Left forelimb (tissue), 1 donor: ENCODE measurements around the gene PADI2.

ENCODE experiments used
- DNase-seq: peaks from one replicate; pipeline ENCODE4 v3.0.0-alpha.2; 2018; ENCODE audit warnings: low spot score

The PADI2 gene

DNA sequence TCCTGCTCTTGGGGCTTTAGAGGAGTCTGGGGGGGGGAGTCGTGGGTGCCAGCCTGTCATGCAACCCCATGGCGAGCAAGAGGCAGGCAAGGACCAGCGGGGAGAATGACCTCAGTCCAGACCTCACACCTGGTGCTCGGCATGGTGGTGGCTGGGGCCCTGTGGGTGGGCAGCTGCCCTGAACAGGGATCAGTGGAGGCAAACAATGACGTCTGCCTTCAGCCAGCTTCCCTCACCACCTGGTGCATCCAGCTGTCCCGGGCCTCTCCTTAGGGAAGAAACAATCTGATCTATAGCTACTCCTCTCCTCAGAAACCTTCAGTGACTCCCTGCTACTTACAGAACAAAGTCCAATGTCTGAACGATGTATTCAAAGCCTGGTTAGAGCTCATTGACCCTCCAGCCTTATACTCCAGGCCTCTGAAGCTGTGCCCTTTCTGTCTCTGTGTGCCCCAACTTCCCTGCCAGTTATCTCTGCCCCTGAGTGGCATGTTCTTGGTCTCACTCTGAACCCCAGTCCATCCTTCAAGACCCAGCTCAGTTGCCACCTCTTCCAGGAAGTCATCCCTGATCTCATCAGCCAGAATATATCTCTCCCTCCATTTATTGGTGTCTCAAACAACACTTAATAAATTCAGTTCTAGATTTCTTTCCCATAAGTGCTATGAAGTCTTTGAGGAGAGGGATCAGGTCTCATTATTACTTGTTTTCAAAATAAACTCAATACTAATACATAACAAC is 6.6 kb downstream of the PADI2 start:
- DNase-seq = no peak

DNA sequence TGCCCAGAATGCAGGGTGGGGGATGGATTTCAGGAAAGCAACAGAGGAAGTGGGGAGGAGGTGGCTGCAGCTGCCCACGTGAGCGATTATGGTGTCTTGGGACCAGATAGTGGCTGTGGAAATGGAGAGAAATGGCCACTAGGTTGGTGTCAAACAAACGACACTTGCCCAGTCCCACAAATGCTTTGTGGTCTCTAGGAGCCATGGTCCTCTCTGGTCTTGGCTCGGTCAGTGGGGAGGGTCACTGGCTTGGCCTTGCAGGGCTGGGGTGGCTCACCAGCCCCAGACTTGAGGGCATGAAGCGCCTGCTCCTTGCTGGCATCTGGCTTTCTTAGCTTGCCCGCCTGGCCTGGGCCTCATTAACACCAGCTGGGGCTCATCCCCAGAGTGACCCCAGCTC is 7.2 kb downstream of the PADI2 start:
- no peak for DNase-seq

DNA sequence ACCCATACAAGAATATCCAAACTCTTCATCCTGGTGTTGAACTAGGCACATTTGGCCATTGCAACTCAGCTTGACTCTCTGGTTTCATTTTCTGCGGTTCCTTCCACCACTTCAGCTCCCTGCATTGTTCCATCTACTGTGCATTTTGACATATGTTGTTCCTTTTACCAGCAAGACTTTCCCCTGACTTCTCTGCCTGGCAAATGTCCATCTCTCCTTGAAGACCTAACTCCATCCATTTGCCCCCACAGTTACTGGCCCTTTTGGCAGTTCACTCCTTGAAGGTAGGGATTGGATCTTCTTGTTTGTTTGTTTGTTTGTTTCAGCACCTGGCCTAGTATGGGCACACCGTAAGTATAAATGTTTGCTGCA is 8.7 kb downstream of the PADI2 start:
- no peak for DNase-seq

DNA sequence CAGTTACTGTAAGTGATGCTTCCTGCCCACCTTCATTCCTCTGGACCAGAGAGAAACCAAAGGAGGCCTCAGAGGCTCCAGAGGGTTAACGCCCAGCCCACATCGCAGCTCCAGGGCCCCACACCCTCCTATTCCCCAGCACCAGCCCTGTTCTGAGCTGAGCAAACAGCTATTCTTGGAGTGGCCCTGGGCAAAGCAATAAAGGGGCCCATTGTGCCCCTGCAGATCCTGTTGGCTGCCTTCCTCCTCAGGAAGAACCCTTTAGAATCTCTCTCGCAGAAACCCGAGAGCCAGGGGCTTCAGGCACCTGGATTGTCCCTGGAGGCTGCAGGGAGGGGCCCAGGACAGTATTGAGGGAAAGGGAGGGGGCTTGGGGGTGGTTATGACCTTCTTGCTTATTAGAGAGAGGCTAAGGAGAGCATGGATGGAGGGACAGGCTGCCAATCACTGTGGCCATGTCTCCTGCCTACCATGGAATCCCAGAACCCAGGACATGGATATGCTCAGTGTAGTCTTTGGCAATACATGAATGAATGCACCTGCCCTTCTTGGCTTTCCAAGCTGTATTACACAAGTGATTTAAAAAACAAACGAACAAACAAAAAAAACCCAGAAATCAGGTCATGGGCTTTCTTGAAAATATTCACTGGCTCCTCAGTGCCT is 9.2 kb downstream of the PADI2 start:
- no peak for DNase-seq

DNA sequence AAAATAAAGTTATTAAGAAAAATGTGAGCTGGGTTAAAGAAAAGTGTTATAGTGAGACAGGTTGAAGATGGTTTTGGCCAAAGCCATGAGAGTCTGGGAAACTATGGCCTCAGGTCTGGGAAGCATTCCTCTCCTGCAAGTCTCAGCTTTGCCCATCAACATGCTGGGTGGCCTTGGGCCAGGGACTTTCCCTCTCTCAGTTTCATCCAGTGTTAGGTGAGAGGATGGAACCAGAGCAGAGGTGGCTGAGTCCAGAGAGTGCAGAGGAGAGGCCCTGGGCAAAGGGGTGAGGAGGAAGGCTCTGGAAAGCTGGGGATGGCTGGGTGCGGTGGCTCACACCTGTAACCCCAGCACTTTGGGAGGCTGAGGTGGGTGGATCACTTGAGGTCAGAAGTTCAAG is 10.5 kb downstream of the PADI2 start:
- no peak for DNase-seq

DNA sequence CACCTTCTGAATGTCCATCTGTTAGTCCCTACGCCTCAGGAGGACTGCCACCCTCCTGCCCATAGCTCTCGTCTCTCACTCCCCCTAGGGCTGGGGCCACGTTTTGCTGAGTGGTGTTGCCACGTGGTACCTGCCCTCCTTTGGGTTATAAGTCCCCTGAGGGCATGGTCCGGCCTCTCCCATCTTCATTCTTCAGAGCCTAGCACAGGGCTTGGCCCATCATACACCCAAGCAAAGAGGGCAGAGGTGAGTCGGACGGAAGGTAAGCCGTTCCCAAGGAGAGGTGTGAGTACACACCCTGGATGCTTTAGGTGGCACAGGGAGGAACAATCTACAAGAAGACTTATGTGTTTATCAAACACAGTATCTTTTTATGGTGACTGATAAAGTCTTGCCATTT is 10.9 kb downstream of the PADI2 start:
- DNase-seq = no peak

DNA sequence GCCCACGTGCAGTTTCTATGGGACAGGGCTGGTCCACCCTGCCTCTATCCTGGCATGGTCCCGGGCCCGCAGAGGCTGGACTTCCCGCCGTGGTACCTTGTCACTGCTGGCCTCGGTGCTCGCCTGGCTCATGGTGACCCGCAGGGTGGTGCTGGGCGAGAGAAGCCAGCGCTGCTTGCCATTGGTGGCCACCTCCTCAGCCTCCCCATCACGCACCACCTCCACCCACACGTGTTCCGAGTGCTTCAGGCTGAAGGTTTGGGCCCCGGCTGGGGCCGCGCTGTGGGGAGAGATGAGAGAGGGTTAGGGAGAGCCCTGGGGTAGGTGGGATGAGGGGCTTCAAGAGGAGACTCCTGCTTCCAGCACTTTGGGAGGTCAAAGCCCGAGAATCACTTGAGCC is 14.5 kb downstream of the PADI2 start:
- DNase-seq = no peak

DNA sequence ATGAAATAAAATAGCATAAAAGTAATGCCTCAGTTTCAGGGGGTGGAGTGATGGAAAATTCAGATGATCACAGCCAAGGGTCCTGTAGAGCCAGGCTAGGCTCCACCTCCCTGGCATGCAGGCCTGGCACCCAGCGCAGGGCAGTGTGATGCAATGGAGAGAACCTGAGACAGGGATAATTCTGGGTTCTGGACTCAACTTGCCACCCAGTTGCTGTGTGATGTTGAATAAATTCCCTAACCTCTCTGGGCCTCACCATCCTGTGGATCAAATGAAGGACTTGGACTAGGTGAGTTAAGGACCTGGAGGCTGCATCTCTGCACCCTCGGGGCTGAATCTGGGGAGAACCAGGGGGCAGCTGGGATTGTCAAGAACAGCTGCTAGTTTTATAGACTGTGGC is 17.0 kb downstream of the PADI2 start:
- no peak for DNase-seq

DNA sequence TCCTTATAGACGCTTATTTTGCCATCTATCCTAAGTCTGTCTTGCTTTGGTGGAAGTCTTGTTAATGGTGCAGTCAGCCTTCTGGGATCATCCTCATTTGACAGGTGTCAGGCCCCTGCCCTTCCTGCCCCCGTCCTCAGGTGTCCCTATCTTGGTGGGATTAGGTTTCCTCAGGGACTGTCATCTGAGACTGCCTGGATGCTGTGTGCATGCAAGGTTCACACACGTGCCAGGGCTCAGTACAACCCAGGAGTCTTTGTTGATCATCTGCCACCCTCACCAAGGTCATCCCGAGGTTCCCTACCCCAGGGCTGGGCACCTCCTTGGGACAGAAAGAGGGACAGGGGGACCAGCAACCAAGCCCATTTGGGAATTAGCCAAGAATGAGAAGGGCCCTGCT is 18.0 kb downstream of the PADI2 start:
- DNase-seq = no peak

DNA sequence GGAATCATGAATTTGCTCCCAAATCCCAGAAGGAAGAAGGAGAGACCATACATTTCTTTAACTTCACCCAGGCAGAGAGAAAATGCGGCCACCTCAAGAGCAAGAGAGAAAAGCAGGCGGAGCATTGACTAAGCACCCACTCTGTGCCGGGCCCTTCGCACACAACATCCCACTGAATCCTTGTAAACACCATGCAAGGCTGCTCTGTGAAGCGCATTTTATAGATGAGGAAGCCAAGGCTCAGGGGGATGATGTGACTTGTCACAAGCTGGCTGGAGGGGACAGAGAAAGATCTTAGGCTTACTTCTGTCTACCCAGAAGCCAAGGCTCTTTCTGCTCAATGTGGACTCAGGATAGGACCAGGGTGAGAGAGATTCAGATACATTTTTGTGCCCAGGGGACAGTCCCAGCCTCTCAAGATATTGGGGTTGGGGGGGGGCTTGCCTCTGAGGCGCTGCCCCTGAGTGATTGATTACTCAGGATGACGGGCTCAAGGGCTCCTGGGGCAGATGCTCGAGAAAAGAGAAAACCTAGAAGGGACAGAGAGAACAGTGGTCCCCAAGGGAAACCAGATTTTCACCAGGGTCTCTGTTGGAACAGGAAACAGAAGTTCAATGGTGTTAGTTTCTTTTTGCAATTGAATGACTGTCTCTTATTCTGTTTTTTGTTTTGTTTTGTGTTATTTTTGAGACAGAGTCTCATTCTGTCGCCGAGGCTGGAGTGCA is 19.5 kb downstream of the PADI2 start:
- DNase-seq = no peak

DNA sequence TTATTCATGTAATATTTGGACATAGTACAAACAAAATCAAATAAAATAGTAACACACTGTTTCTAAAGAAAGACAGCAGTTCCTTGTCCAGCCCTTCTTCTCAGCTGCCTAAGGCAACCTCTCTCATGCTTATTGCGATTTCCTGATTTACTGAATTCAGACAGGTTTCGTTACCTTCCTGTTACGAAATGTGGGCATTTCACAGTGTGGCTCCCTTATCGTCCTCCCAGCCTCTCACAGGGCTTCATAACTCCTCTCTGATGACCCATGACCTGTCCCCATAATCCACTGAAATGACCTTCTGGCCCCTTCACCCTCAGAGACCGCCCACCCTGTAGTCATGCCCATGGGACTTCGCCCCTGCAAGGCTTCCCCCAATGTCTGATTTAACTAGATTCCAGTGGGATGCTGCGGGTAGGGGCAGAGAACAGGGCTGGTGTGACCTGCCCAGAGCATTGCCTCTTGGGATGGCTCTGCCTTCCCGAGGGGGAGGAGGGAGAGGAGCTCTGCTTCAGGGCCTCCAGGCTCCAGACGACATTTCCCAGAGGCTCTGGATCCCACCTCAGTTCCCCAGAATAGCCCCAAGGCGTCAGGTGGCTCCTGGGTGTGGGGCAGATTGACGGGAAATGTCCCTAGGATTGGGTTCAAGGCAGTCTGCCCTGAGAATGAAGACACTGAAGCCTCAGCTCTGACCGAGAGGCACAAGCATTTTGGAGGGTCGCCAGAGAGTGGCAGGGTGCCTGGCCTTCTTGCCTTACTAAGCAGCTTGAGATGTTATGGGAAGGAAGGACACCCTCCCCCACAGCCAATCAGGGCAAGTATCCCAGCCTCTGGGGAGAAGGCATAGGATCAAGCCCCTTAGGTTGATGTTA is 20.6 kb downstream of the PADI2 start:
- DNase-seq = no peak

DNA sequence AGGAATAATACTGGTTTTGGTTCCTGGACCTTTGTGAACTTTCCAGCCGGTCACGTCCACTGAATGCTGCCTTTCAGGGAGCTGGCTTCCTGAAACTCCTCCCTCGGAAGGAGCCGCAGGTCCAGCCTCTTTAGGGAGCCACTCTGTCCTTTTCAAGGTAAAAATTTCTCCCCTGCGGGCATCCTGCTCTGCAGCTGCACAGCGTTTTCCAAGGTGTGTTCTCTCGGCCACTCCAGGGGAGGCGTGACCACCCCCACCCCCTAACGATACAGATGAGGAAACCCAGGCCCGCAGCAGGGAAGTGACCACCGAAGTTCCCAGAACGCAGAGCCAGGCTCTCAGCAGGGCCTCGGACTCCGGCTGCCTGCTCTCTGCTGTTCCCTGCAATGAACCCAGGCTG is 21.5 kb downstream of the PADI2 start:
- DNase-seq = no peak

DNA sequence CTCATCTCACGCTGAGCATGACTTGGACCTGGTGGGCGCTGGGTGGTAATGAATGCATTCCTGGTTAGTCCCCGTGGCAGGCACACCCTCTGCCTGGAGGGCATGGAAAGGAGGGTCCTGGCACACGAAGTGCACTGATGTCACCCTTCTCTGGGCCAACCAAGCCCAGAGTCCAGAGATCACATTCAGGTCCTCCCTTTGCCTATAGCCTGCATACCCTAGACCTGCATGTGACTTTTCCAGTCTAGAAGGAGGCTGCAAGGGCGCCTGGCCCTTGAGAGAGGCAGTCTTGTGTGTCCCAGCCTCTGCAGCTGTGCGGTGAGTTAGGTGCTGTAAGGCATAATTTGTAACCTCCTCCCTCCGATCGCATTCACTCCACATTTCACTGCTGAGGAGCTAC is 22.1 kb downstream of the PADI2 start:
- no peak for DNase-seq

DNA sequence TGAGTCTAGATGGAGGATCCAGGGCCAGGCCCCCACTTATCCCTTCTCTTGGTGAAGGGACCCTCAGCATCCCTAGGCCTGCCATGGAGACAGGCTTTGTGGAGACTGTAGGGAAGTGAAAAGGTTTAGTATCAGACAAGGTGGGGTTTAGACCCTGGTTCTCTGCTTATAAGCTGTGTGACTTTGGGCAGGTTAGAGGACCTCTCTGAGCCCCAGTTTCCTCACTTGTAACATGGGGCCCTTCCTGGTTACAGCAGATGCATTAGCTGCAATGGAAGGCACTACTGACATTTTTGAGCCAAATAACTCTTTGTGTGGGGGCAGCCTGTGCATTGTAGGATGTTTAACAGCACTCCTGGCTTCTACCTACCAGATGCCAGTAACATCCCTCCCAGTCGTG is 22.7 kb downstream of the PADI2 start:
- no peak for DNase-seq

DNA sequence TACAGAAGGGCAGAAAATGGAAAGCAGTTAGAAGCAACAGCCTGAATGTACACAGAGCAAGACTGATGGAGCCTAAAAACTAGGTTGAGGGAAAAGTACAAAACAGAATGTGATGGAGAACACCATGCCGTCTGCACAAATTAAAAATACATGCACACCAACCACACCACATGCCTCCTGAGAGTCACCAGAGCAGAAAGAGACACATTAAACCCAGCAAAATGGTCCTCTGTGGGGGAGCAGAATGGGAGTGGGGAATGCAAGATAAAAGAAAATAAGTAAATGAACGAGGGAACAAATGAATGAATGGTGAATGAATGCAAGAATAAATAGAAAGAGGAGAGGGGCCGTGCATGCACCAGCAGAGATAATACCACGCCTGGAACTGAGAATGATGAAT is 24.1 kb downstream of the PADI2 start:
- no peak for DNase-seq

DNA sequence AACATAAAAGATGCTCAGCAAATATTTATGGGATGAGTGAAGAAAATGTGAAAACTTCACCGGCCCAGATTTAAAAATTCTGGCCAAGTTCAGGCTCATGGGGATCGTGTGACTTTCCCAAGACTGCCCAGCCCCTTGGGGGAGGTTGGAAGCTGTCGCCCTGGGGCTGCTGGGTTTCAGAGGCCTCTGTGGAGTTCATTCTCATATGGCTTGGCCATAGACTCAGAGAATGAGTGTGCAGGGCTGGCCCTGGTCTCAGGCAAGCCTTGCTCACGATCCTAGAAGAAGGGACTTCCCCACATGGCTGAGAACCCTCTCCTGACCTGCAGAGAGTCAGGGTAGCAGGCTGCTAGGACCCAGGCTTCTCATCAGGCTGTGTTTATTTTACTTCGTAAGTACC is 24.6 kb downstream of the PADI2 start:
- no peak for DNase-seq

DNA sequence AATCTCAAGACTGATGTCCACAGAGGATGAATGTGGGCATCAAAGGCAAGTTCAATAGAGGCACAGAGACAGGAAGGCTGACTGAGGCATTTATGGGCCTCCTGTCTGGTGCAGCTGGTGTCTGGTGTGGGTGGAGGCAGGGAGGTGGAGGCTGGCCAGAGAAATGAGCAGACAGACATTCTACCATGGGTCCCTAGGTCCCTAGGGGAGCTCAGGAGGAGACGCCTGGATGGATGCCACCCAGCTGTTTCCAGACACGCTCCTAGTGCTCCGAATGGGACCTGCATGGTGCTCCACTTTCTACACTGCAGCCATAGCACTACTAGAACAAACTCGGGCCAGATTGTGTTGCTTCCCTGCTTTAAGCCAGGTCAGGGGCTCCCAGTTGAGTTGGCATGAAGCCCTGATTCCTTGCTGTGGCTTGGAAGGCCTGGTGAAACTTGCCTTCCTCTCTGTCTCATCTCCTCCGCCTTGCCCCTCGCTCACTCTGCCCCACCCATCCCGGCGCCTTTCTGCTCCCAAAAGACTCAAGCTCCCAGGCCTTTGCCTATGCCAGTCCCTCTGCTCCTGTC is 25.3 kb downstream of the PADI2 start:
- no peak for DNase-seq

DNA sequence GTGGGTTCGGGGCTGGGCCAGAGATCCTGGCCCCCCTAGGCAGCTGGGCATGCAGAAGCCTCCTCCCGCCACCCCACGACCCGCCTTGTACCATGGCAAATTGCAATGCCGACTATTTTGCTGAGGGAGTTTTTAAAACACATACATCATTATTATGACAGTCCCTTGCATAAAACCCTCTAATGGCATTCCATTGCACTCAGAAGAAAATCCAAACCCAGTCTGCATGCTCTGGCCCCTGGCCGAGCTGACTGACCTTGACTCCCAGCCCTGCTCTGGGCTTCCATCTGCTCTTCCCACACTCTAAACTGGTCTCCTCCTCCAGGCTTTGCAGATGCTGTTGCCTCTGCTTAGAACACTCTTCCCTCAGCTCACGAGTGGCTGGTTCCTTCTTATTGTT is 28.0 kb downstream of the PADI2 start:
- no peak for DNase-seq

DNA sequence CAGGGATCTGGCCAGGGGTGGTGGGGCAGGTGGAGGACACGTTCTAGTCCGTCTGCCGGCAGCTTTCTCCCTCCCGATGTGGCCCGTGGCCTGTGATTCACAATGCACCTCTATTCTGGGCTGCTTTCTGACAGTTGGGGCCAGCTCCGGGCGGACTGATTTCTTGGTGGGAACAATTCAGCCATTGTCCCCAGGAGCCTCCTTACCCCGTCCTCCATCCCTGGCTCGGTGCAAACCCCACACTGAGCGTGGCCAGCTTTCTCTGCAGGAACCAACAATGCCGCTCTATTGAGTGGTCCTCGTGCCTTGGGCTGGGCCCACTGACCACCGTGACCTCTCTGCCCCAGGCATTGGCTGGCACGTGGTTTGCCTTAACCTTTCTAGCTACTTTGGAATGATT is 29.7 kb downstream of the PADI2 start:
- DNase-seq = no peak

DNA sequence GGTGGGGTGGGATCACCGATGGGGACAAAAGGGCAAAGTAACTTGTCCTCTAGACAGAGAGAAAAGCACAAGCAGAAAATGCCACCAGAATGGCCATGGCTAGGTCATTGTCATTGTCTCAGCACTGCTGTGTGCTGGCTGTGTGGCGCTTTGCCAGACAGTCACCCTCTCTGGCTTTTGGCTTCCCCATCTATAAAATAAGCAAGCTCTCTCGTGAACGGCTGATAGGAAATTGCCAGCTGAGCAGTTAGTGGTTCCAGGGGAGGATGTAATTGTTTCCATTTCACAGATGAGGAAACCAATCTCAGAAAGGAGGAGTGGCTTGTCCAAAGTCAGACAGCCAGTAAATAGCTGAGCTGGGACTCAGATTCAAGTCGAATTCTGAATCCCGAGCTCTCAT is 32.5 kb downstream of the PADI2 start:
- DNase-seq = no peak

DNA sequence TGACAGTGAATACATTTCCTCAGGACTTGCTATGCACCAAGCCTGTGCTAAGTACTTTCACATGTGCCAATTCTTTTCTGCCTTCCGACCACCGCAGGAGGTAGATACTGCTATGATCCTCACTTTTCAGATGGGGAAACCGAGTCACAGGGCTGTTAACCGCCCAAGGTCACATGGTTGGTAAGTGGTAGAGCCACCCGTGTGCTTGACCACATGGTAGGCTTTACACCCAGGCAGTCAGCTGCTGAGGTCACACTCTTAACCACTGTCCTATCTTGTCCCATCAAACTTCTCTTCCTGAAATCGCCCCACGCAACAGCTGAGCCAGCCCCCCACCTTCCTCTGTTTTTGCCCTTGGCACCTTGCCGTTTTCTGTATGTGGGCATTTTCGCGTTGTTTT is 34.5 kb downstream of the PADI2 start:
- DNase-seq = no peak

DNA sequence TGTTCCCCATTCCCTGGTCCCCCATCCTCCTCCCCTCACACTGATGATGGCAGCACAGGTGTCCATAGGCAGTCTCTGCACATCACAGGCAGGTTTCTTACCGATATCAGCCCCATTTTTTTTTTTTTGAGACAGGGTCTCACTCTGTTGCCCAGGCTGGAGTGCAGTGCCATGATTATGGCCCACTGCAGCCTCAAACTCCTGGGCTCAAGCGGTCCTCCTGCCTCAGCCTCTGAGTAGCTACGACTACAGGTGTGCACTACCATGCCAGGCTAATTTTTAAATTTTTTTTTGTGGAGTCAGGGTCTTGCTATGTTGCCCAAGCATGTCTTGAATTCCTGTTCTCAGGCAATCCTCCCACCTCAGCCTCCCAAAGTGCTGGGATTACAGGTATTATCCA is 36.5 kb downstream of the PADI2 start:
- no peak for DNase-seq
